Measurements from ENCODE around the gene IPCEF1.
"Not testable (repeated sequence)": the region's sequence is repeated elsewhere in the genome, so short reads cannot be mapped to it uniquely, and the experiment has no call there.

The IPCEF1 gene

GRCh38 chr6:154331750-154332149 lies 24.9 kb downstream of the IPCEF1 start:
- DNase-seq: no peak

GRCh38 chr6:154329350-154330170 lies 27.0 kb downstream of the IPCEF1 start:
- DNase-seq: no peak

- DNase-seq: not testable (repeated sequence)
Observed at GRCh38 chr6:154327313-154327712, 29.3 kb downstream of the IPCEF1 start.

DNA sequence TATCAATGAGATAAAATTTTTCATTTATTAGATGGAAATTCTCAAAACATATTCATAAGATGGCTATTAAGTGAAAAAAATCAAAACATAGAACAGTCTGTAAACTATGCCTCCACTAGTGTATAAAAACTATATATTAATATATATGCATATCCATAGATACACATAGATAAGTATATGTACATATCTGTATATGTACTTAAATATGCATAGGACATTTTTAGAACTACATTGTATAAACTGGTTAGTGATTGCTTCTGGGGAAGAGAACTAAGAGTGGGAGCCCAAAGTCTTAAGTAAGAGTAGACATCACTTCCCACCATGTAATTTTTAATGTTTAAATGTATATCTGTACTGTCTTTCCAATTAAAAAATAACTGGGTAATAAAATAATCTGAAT lies 31.5 kb downstream of the IPCEF1 start:
- DNase-seq: no peak

GRCh38 chr6:154320181-154320580 lies 36.4 kb downstream of the IPCEF1 start:
- no peak for DNase-seq

DNA sequence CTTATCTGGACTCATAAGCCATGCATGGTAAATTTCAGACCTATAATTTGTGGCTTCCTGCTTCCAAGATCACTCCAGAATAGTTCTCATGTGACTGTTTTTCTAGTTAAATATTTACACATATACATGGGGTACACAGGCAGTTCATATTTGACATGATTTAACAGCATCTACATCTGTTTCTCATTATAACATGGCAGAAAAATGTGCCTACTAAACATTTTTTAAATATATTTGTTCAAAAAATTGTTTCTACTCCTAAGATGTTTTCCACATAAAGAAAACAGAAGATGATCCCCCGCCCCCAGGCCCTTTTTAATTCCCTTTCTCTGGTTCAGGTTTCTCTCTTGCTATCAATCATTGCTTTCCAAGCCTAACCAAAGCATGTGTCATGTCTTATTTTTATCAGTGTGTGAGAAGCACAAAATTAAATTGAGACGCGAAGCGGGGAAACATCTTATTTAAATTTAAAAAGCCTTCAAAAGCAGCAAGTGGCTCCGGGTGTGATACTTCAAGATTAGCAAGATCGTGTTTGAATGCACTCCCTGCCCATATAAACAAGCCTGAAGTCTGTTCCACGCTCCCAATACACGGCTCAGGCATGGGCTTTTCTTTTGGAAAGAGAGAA lies 37.3 kb downstream of the IPCEF1 start:
- no peak for DNase-seq

DNA sequence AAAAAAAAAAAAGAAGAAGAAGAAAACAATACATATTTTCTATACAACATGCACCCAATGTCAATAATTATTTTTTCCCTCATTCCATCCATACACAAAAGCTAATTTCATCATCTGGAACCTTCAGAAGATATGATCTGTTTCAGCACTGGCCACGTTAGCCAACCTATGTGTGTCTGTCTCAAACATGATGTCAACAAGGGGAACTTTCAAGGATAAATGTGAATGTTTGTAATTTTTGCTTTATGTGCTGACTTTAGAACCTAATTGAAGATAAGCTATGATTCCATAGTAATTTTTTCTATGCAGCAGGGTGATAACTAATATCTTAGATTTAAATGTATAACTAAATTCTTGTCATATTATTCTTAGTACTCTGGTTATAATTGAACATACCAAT lies 37.9 kb downstream of the IPCEF1 start:
- DNase-seq: no peak

DNA sequence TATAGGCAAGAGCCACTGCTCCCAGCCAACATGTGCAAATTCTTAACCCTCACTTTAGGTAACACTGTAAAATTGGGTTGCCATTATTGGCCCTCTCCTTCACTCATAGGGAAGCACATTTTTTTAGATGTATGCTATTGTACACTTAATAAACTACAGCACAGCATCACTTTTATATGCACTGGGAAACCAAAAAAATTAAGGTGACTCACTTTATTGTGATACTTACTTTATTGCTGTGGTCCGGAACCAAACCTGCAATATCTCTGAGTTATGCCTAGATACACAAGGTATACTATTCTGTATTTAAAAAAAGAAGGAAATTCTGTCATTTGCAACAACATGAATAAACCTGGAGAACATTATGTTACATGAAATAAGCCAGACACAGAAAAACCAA lies 40.5 kb downstream of the IPCEF1 start:
- no peak for DNase-seq

GRCh38 chr6:154314084-154314483 lies 42.5 kb downstream of the IPCEF1 start:
- no peak for DNase-seq

- DNase-seq: no peak
Observed at GRCh38 chr6:154308986-154309385, 47.6 kb downstream of the IPCEF1 start.

DNA sequence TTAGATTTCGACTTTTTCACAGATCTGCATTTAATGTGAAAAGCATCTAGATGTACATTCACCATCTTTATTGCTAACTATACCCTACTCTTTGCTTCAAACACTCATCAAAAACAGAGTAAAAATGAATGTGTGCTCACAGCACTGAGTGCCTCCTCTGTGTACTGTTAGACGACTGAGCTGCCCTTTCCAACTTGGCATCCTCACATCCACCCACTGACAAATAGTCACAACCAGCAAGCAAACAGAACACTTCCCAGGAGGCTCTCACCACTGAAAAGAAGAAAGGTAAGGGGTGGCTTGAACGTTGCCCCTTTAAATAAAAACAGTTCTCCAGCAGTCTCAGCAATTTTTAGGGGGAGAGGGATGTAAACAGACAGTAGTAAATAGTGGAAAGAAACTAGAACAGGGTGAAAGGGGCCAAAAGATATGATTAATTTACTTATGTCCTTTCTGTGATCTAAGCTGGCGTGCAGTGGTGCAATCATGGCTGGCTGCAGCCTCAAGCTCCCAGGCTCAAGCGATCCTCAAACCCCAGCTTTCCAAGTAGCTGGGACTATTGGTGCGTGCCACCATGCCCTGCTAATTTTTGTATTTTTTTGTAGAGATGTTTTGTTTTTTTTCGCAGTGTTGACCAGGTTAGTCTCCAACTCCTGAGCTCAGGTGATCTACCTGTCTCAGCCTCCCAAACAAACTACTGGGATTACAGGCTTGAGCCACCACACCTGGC lies 48.7 kb downstream of the IPCEF1 start:
- DNase-seq: peak; percentile 3

DNA sequence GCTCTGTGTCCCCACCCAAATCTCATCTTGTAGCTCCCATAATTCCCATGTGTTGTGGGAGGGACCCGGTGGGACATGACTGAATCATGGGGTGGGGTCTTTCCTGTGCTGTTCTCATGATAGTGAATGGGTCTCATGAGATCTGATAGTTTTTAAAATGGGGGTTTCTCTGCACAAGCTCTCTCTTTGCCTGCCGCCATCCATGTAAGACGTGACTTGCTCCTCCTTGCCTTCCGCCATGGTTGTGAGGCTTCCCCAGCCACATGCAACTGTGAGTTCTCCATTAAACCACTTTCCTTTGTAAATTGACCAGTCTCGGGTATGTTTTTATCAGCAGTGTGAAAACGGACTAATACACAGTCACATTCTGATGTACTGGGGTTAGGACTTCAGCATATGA lies 49.5 kb downstream of the IPCEF1 start:
- DNase-seq: not testable (repeated sequence)

GRCh38 chr6:154306696-154307095 lies 49.9 kb downstream of the IPCEF1 start:
- DNase-seq: no peak

- no peak for DNase-seq
Observed at GRCh38 chr6:154304191-154304590, 52.4 kb downstream of the IPCEF1 start.

DNA sequence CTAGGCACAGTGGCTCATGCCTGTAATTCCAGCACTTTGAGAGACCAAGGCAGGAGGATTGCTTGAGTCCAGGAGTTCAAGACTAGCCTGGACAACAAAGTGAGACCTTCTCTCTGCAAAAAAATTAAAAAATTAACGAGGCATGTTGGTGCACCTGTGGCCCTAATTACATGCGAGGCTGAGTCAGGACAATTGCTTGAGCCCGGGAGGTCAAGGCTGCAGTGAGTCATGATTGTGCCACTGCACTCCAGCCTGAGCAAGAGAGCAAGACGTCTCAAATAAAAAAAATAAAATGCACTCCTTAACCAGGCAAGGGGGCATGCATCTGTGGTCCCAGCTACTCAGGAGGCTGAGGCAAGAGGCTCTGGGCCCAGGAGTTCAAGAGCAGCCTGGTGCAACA lies 53.0 kb downstream of the IPCEF1 start:
- DNase-seq: not testable (repeated sequence)

DNA sequence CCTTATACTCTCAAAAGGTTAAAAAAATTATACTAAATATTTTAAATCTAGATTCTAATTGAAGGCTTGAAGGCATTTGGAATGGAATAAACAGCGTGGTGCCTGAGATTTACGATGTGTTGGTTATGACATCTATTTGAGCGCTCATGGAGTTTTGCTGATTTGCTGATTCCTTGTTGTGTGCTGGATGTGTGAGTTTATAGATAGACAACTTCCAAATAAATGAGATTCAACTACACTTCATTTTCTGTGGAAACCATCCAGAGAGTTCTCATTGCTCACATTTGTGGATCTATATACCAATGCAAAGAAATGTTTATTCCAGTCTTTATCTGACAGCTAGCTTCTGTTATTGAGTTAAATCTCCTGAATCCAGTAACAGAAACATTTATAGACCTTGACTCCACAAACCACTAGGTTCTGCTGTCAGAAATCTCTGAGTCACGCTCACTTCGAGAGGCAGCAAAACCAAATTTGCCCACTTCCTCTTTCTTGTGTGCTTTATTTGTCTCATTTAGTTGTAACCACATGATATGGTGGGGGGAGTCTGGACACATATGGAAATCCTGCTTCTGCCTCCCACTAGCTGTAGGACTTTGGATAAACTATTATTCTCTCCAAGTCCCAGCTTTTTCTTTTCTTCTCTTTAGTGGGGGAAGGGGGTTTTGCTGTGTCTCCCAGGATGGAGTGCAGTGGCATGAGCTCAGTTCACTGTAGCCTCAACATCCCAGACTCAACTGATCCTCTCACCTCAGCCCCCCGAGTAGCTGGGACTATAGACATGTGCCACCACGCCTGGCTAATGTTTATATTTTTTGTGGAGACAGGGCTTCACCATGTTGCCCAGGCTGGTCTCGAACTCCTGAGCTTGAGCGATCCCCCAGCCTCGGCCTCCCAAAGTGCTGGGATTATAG lies 54.5 kb downstream of the IPCEF1 start:
- no peak for DNase-seq

GRCh38 chr6:154301086-154301625 lies 55.4 kb downstream of the IPCEF1 start:
- DNase-seq: no peak

- DNase-seq: no peak
Observed at GRCh38 chr6:154298297-154298696, 58.3 kb downstream of the IPCEF1 start.

DNA sequence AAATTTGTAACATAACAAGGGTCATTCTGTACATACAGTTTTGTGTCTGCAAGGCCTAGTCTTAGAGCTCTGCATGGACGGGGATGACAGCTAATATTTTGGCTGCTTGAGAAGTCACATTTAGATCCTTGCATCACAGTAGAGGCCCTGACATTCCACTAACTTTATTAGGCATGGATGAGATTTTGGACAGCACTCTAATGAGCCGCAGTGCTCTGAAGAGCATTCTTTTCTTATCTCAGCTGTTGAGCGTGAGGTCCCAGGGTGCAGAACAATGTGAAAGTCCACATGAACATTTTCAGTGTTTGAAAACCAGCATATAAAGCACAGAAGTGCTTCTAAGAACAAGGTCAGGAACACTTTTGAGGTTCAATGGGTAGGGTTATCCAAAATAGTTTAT lies 58.9 kb downstream of the IPCEF1 start:
- no peak for DNase-seq

DNA sequence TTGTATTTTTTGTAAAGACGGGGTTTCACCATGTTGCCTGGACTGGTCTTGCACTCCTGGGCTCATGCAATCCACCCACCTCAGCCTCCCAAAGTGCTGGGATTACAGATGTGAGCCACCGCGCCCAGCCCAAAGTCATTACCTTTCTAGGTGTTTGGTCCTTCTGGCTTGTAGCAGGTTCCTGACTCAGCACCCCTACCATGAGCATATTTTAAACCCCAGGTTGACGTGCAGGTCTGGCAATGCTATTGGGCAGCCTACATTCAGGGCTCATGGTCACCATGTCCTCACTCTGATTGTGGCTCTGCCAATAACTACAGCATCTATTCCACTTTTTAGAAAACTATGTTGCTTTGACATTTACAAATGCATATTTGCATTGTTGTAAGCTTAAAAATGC lies 59.4 kb downstream of the IPCEF1 start:
- DNase-seq: no peak

DNA sequence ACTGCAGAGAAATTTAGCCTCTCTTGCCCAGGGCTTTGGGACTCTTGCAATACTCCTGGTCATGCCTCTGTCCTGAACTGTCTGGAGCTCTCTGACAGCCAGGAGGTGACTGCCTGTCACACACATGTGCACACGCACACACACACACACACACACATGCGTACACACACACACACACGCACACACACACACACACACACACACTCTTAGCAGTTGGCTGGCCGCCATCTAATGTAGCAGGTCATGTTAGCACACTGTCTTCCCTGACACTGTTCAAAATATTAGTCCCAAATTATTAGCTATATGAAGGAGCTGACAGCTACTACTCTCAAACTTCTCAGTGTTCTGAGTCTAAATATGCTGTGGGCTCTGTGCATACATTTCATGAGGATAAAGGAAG lies 60.9 kb downstream of the IPCEF1 start:
- no peak for DNase-seq

GRCh38 chr6:154292855-154293519 lies 63.6 kb downstream of the IPCEF1 start:
- DNase-seq: no peak
